Hypothalamus (tissue), 51 donors: Measurements from ENCODE around the gene MYG1.

Experiments used
- DNase-seq, 51 donors: peaks; one replicate each; lab custom pipeline; 2025; lab: John Stamatoyannopoulos, UW

Gene MYG1

GRCh38 chr12:53299454-53300180 lies at the start of gene MYG1:
TSS of gene MYG1 (plus strand) at chr12:53299695. CDS start at chr12:53299738, 43 bp downstream.
- peak; percentile 28 to 94 (median 83) for DNase-seq

- peak; percentile 24 to 90 (median 77) for DNase-seq
Measured at GRCh38 chr12:53251477-53252348, 47.8 kb upstream of the MYG1 start.

- DNase-seq = peak in 2 of 51 donors; percentile 42 to 53
Measured at GRCh38 chr12:53252349-53252916, 47.1 kb upstream of the MYG1 start.

- DNase-seq = no peak
Measured at GRCh38 chr12:53253298-53253697, 46.2 kb upstream of the MYG1 start.

GRCh38 chr12:53254816-53255545 lies 44.5 kb upstream of the MYG1 start:
- DNase-seq = no peak

GRCh38 chr12:53255996-53256395 lies 43.5 kb upstream of the MYG1 start:
- DNase-seq = no peak

- no peak for DNase-seq
Measured at GRCh38 chr12:53258541-53259539, 40.7 kb upstream of the MYG1 start.

GRCh38 chr12:53259891-53260290 lies 39.6 kb upstream of the MYG1 start:
- DNase-seq = no peak

GRCh38 chr12:53265783-53266182 lies 33.7 kb upstream of the MYG1 start:
- DNase-seq = no peak

GRCh38 chr12:53267306-53267998 lies 32.0 kb upstream of the MYG1 start:
- DNase-seq = no peak

- DNase-seq = peak in 47 of 51 donors; percentile 5 to 74 (median 44)
Measured at GRCh38 chr12:53267999-53268629, 31.4 kb upstream of the MYG1 start, which contains the start of gene ESPL1. TSS of gene ESPL1 (plus strand) at chr12:53268299. CDS start at chr12:53268767, 468 bp downstream.

- no peak for DNase-seq
Measured at GRCh38 chr12:53268630-53269562, 30.6 kb upstream of the MYG1 start.

GRCh38 chr12:53274445-53274844 lies 25.1 kb upstream of the MYG1 start:
- no peak for DNase-seq

GRCh38 chr12:53276511-53276910 lies 23.0 kb upstream of the MYG1 start:
- no peak for DNase-seq

GRCh38 chr12:53277981-53278380 lies 21.5 kb upstream of the MYG1 start:
- no peak for DNase-seq

GRCh38 chr12:53279283-53279869 lies 20.1 kb upstream of the MYG1 start:
- DNase-seq = no peak
